GM21723 (cell line): ENCODE results near the gene GRPEL1.

Experiments
- ATAC-seq: cut with Tn5 transposase; IDR thresholded peaks from one replicate; pipeline ENCODE4 v1.9.1; 2021; ENCODE audit warnings: mild to moderate bottlenecking, moderate library complexity; ENCODE audit not compliant: unreplicated experiment

The GRPEL1 gene

DNA sequence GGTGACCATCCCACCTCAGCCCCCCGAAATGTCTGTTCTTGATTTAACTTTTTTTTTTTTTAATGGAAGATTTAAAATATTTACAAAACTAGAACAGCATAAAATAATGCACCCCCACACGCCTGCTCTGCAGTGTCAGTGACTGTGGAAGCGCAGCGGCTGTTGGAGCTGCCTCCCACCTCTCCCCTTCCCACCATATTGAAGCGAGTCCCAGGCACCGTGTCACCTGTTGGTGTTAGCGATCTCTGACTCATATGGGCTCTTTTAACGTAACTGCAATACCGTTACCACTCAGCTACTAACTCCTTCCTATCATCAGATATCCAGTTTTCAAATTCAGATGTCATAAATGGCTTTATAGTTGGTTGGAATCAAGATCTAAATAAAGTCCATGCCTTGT is 41.8 kb downstream of the GRPEL1 start:
- ATAC-seq: no peak

DNA sequence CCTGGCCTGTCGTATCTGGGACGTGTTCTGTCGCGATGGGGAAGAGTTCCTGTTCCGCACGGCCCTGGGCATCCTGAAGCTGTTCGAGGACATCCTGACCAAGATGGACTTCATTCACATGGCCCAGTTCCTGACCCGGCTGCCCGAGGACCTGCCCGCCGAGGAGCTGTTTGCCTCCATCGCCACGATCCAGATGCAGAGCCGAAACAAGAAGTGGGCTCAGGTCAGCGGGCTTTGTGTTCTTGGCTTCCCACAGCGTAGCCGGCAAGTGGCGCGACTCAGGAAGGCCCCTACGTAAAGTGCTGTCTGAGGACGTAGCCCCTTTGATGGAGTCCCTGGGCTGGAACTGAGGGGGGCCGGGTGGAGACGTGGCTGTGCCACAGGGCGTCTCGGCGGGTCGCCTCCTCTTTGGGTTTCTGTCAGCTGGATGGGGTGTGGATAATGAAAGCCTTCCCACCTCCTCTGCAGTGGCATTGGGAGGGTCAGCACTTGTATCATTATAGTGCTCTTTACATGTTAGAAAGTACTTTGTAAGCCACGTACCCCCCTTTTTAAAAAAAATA is 42.7 kb downstream of the GRPEL1 start:
- ATAC-seq: no peak

DNA sequence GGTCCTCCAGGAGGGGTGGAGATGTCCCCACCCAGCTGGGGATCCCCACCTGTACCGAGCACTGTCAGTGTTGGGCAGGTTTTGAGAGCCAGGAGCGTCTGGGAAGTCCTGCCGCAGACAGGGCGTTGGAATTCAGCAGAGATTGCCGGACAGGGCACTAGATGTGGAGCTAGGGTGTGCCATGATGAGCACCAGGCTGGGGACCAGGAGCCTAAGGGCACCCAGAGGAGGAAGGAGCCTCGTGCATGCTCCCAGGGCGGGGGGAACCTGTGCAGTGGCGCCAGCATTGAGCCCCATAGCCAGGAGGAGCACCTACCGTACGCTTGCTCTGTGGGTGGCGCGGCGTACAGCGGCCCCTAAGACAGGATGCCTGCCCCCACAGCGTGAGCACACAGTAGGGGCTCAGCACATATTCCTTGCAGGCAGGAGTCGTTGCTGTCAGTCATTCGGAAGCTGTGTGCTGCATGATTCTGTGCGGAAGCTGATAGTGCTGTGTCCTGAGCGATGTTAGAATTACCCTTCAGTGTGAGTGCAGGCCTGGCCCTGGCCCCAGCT is 43.5 kb downstream of the GRPEL1 start:
- ATAC-seq: no peak

DNA sequence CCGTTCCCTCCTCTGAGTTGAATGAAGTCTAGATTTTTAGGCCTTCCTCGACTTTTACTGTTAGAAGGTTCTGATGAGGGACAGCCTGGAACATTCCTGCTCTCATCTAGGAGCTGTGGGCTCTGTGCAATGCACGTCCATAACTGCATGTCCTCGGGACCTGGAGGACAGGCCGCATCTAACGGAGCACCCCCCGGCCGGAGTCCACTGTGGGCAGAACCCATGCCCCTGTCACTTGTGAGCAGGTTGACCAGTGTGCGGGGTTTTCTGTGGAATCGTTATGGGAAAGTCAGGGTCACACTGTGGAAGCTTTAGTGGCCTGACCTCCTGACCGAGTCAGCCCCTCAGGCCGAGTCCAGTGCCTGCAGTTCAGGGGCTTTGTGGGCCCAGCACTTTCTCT is 44.0 kb downstream of the GRPEL1 start:
- no peak for ATAC-seq

DNA sequence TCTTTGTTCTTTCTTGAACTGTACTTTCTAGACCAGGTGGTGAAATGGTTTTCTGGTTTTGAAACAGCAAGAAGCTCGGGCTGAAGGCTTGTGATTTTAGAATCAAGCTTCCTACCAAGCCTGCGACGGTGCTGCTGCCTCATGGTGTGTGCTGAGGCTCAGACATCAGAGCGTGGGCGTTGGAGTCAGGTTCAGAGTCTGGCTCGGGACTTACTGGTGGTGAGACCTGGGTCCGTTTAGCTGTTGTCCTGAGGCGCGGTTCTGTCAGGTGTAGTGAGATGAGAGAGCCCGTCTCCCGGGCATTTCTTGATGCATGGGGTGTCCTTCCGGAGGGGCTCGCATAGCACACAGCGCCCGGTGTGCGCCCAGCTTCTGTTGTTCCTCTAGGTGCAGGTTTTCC is 44.4 kb downstream of the GRPEL1 start:
- ATAC-seq: no peak

DNA sequence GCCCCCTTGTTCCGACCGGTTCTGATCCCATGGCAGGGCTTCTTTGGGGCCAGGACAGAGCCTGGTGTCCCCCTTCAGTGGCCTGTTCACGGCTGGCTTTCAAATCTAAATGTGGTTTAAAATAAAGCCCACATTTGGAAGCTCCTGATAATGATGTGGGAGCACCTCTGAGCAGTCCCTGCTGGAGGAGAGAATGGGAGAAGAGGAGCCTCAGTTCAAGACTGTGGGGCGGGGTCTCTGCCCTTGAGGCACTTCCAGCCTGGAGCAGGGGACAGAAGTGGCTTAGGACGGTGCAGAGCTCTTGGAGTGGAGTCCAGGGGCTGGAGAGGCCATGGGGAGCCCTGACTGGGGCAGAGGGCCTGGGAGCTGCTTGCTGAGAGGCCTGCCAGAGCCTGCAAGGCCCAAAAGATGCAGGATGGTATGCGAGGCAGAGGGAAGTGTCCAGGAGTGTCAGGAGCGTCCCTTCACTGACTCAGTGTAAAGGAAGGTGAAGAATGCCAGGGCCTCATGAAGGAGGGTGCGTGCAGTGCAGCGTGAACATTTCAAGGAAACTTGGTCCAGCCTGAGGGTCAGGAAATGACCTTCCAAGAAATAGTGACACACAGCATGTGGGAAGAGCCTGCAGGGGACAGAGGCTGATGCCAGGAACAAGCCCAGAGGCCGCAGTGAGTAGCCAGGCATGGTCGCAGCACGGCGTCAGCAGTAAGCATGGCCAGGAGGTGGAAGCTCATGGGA is 45.8 kb downstream of the GRPEL1 start:
- no peak for ATAC-seq

DNA sequence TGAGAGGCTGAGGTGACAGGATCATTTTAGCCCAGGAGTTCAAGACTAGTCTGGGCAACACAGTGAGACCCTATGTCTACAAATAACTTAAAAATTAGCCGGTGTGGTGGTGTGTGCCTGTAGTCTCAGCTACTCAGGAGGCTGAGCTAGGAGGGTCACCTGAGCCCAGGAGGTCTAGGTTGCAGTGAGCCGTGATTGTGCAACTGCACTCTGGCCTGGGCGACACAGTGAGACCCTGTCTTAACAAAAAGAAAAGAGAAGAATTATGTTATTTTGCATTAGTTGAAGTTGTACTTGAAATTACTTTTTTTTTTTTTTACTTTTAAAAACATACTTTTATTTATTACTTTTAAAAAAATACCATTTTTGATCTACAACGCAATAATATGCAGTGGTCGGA is 46.5 kb downstream of the GRPEL1 start:
- ATAC-seq: no peak

DNA sequence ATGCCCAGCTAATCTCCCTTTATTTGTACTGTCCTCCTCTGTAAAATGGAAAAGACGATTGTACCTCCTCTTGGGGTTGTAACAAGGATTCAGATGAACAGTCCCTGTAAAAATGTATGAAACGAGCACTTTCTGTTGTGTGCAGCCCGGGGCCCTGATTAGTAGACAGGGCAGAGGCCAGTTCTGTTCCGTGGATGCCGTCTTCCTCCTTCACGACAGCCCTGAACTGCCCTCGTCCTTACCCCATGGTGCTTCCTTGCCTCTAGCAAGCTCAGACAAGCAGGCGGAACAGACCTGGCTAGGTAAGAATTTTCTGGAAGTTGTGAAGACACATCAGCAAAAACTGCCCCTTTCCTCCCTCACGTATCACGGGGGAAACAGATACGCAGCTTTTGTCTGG is 47.0 kb downstream of the GRPEL1 start:
- no peak for ATAC-seq

DNA sequence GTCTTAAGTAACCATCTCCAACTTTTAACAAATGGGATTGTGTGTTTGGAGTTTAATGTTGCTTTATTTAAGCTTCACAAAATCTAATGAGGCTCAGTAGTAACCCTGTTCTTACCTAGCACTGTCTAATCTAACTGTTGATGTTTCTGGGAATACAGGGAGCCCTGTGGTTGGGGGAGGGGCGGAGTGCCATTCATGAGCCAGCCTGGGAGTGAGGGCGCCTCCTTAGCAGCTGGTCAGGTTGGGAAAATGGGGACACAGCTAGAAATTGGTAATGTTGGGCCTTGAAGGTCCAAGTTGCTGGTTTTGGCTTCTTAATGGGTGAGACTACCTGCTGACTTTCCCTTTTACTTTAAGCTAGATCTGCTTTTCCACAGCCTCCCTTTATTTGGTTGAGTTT is 47.6 kb downstream of the GRPEL1 start:
- no peak for ATAC-seq

DNA sequence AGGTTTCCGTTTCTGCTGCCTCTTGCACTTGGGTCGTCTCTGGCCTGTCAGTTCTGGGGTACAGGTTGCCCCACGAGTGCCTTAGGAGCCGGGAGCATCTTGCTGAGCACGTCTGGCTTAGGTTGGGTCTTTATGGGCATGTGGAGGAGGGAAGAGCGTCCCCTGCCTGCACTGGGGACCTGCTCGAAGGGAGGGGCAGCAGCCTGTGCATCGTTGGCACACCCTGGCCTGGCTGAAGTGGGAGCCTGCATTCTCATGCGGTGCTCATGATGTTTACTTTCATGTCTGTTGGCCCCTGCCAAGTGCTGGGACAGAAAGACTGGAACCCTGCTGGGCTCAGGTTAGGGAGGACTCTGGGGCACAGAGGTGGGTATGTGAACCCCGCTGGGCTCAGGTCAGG is 48.5 kb downstream of the GRPEL1 start:
- ATAC-seq: no peak

DNA sequence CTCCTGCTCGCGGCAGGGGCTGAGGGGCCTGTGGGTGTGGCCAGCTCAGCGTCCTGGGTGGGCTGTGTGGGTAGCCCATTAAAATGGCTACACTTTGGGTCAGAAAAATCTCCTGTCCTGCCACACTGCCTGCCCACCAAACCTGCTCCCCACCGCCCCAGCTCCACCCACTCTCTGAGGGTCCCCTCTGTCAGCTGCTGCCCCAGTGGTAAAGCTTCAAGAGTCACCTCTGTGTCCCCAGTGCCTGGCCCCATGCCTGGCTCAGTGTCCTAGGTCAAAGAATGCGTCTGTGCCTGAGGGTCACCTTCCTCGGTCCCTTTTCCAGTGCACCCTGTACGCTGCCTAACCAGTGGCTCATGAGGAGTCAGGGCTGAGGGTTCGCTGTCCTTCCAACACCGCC is 49.6 kb downstream of the GRPEL1 start:
- no peak for ATAC-seq

DNA sequence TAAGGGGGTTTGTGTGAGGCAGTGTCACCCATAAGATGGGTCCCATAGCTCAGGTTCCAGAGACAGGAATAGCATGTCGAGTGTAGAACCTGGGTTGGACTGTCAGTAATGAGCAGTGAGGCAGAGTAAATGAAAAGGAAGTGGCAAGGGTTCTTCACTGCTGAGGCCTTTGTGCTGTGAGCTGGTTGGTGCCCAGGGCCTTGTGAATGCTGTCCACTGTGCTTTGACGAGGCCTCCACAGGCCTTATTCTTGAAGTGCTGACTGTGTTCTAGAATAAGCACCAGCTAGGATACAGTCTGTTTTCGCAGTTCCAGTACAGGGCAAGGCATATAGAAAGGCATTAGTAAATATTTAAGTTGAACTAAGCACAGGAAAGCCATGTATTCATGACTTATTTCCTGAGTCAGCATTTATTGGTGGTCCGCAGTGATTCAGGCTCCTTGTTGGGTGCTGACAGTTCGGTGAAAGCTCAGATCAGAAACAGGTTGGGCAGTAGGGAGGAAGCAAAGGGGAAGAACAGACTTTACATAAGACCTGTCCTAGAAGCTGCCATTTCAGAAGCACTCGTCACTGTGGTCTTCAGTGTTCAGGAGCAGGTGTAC is 50.3 kb downstream of the GRPEL1 start:
- no peak for ATAC-seq

DNA sequence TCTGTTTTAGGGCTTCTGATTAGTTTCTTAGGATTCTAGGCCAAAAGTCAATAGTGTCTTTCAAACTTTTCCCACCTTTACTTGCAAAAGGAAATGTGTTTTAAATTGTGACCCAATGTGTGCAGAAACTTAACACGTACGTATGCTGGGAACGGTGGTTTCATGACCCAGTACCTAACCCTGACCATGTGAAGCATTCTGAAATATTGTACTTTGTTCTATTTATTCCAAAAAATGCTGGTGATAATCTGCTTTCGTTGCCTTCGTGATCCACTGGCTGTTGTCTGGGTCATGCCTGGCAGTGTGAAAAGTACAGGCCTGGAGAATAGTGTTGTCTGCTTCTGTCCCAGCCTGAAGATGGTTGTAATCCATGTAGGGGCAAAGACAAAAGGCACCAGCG is 51.4 kb downstream of the GRPEL1 start:
- no peak for ATAC-seq

DNA sequence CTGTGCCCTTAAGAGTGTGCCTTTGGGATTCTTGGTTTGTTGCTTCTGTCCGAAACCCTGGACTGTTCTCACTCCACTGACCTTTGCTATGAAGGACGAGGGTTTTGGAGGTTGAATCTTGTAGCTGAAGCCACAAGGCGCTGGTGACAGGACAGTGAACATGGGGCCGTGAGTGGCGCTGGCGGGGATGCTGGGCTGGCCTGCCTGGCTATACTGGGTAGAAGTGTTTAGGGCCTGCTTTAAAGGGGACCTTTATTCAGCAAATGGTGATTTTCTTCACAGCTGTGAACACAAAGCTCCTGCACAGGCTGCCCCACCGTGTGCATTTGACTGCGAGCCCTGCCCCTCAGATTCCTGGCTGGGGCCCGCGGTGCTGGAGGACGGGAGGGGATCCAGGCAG is 51.8 kb downstream of the GRPEL1 start:
- no peak for ATAC-seq

DNA sequence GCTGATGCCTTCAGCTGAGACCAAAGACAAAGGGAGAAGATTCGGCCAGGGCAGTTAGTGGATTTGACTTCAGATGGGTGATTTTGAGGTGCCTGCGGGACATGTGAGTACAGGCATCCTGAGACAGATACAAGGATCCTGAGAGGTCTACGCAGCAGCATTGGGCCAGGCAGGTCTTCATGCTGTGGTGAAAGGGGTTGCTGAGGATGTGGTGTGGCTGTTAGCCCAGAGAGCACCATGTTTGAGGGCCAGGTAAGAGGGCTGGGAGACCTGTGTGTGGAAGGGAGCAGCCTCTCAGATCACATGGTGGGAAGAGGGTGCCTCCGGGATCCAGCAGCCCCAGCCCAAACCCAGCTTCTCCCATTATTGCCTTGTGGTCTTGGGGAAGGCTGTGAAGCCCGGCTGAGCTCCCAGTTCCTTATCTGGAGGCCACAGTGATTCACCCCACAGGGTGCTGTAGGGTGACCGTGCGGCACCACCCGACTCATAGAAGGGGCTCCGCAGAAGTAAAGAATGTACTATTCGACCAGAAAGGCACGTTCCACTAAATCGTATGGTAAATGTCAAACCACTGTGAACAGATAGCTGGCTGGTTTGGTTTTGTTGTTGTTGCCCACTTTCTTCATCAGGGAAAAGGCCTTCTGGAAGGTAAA is 52.4 kb downstream of the GRPEL1 start:
- no peak for ATAC-seq

DNA sequence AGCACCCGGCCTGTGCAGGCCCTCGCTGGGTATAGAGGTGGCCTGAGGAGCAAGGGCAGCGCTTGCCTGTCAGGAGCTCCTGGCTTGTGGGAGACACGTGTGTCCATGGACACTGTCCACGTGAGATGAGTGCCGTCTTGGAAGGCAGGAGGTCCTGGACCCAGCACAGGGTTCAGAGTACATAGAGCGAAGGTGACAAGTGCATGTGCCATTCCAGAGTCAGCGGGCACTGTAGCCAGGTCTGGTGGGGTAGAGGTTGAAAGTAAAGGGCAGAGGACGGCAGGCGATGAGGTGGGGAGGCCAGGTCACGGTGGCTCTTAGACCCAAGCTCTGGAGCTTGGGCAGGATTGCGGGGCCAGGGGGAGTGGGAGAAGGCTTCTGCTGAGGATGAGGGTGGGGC is 53.0 kb downstream of the GRPEL1 start:
- ATAC-seq: no peak

DNA sequence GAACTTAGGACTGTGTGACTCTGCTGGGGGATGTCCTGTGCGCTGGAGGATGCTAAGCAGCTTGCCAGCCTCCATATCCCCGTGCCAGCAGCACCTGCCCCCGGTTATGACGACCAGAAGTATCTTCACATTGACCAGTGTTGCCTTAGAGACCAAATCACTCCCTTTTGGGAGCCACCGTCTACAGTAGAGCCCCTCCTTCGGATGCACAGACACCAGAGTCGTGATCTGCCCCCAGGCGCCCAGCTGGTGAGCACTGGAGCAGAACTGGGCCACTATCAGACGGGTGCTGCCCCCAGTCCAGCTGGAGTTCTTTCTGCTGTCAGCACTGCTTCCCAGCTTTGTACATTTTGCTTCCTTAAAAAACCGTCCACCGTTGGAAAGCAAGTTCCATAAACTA is 54.7 kb downstream of the GRPEL1 start:
- ATAC-seq: no peak

DNA sequence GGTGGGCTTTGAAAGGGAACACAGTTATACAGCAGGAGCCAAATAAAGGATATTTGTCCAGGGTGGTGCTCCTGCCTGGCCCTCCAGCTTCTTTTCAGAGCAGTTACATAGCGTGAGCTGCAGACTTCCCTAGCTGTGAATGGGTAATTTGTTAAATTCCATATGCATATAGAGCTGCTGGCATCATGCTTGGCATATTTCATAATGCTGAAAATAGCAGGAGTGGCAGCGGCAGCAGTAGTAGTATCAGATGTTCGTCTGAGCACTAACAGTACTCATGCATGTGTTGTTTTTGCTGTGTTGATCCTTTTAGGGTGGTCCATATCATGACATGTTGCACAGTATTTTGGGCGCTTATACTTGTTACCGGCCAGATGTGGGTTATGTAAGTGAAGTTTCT is 58.3 kb downstream of the GRPEL1 start:
- ATAC-seq: no peak
